Transverse colon (tissue), 4 donors: Measurements from ENCODE around the gene BPNT1. TPM values are rescaled to one million over a fixed set of nuclear protein-coding genes. Genes with fewer than 3 reads are reported as not detected.
A peak's percentile ranks its signal among the peaks of the same experiment; 100 is the strongest.
"Not testable (repeated sequence)": the region's sequence is repeated elsewhere in the genome, so short reads cannot be mapped to it uniquely, and the experiment has no call there.

ENCODE experiments used
- DNase-seq: peaks from one replicate; pipeline ENCODE4 v3.0.0-alpha.2; 2019
- H3K27ac ChIP-seq, 4 donors: fragments of 200-600 bp; sonication (generic); 2 replicates each; pipeline ENCODE4 v1.5.1; 2016 to 2018; ENCODE audit warnings: inconsistent platforms in 4 of 4
- H3K27me3 ChIP-seq: fragments of 200-600 bp; sonication (generic); 2 replicates; pipeline ENCODE4 v1.5.1; 2017; ENCODE audit warnings: inconsistent platforms
- H3K36me3 ChIP-seq, 4 donors: fragments of 200-600 bp; sonication (generic); 2 replicates each; pipeline ENCODE4 v1.5.1; 2017 to 2019; ENCODE audit warnings: inconsistent platforms in 4 of 4
- H3K4me1 ChIP-seq, 4 donors: fragments of 200-600 bp; sonication (generic); 2 replicates each; pipeline ENCODE4 v1.5.1; 2017 to 2020; ENCODE audit warnings: inconsistent platforms in 4 of 4
- H3K4me3 ChIP-seq, 4 donors: fragments of 200-600 bp; sonication (generic); 1 replicate in 1 of 4; 2 replicates in 3 of 4; pipeline versions ENCODE4 v1.5.1 to v1.6.1; 2017 to 2019; ENCODE audit warnings: inconsistent platforms in 4 of 4
- H3K9me3 ChIP-seq, 2 donors: fragments of 200-600 bp; sonication (generic); 2 replicates each; pipeline ENCODE4 v1.5.1; 2017 to 2019; ENCODE audit warnings: inconsistent platforms in 2 of 2
- CTCF ChIP-seq, 5 experiments: fragments of 200-600 bp in 3 of 5; fragments of 450-650 bp in 2 of 5; sonication (generic) in 3 of 5; IDR thresholded peaks; 1 replicate in 2 of 5; 2 replicates in 3 of 5; pipeline ENCODE4 v1.5.1; 2016 to 2017; ENCODE audit warnings: antibody characterized with exemption in 5 of 5, inconsistent platforms in 3 of 5, mild to moderate bottlenecking in 2 of 5, moderate library complexity in 1 of 5
- EP300 ChIP-seq: sonication (generic); formaldehyde crosslinking; IDR thresholded peaks from one replicate; pipeline ENCODE4 v1.6.1; 2017; ENCODE audit warnings: antibody characterized with exemption, low read depth
- POLR2A ChIP-seq: fragments of 450-650 bp; IDR thresholded peaks from one replicate; pipeline ENCODE4 v1.6.1; 2016; ENCODE audit warnings: antibody characterized with exemption, mild to moderate bottlenecking, moderate library complexity
- POLR2AphosphoS5 ChIP-seq, 3 donors: sonication (generic); formaldehyde crosslinking; IDR thresholded peaks; one replicate each; pipeline ENCODE4 v1.6.1; 2016; ENCODE audit warnings: antibody characterized with exemption in 3 of 3
- WGBS, 2 donors: methylation state at CpG; one replicate each; pipeline ENCODE4 v1.1.5; 2018; ENCODE audit warnings: low coverage in 1 of 2; 5-methylcytosine and 5-hydroxymethylcytosine counted together
- in situ Hi-C, 4 donors: fragments of 200-750 bp; cut with MboI; loops; one replicate each; pipeline versions ENCODE4 v1.15.0 to v1.15.1; 2017; ENCODE audit warnings: low sequenced_read_pairs in 3 of 4, low pct_ligation_motif_present in 1 of 4, low pct_unique_long_range_greater_than_20kb in 1 of 4
- intact Hi-C: fragments of 100-400 bp; cut with DNase I; formaldehyde crosslinking; loops from one replicate; pipeline ENCODE4 v1.15.1; 2023; ENCODE audit warnings: low total_unique reads
- total RNA-seq, 4 donors: library from RNA; depleted of rRNA; stranded (reverse); fragments of >200 nt; gene quantifications; one replicate each; pipeline ENCODE4 v1.1.0, GENCODE V29; 2016

BPNT1 gene
- total RNA-seq, 4 donors from 2014 or later: 17.7 to 73.9 (median 45.7) TPM

GRCh38 chr1:220121791-220122530 is 32.4 kb upstream of the BPNT1 start:
- Histone ChIP-seq H3K4me3 (peak overlapping the region in 1 of 4 donors; percentile 14), H3K36me3 (peaks cover 0 to 4% (median 0%) of the 10 kb centered on the region in 4 donors), H3K27me3 (no peaks in the 10 kb centered on the region), H3K9me3 (no peaks in the 10 kb centered on the region), H3K27ac (peak overlapping the region; percentile 81 to 91 (median 85)), H3K4me1 (peaks cover 0 to 56% (median 20%) of the 10 kb centered on the region in 4 donors)
- in situ Hi-C loops (no loop called here), intact Hi-C loops (no loop called here)
- TF ChIP-seq POLR2A (peak; percentile 77), CTCF (IDR thresholded peaks at IDR 0.05) (no peak), POLR2AphosphoS5 (IDR thresholded peaks at IDR 0.05) (peak; percentile 36 to 93 (median 91)), EP300 (no peak)
- WGBS, 2 donors: 55 to 60% methylated on average over 7 to 8 of the region's 8 CpGs
- DNase-seq: peak; percentile 10

GRCh38 chr1:220119043-220119512 is 29.5 kb upstream of the BPNT1 start:
- intact Hi-C loops: no loop called here
- in situ Hi-C loops: no loop called here
- peak overlapping the region; percentile 18 to 82 (median 64) for H3K27ac ChIP-seq
- TF ChIP-seq POLR2AphosphoS5 (IDR thresholded peaks at IDR 0.05): peak; percentile 51 to 79 (median 78)
- TF ChIP-seq EP300: no peak
- TF ChIP-seq POLR2A: peak; percentile 69
- no peaks in the 10 kb centered on the region for H3K27me3 ChIP-seq
- 51 to 55% methylated on average over 6 of the region's 6 CpGs for WGBS, 2 donors
- H3K4me3 ChIP-seq: peak overlapping the region in 3 of 4 donors; percentile 17 to 20 (median 20)
- no peaks in the 10 kb centered on the region for H3K9me3 ChIP-seq
- peaks cover 0 to 45% (median 20%) of the 10 kb centered on the region in 4 donors for H3K4me1 ChIP-seq
- H3K36me3 ChIP-seq: peaks cover 0 to 11% (median 2%) of the 10 kb centered on the region in 4 donors
- no peak for DNase-seq

GRCh38 chr1:220113136-220113695 is 23.6 kb upstream of the BPNT1 start:
- peaks cover 0 to 36% (median 18%) of the 10 kb centered on the region in 4 donors for H3K36me3 ChIP-seq
- WGBS, 2 donors: 73 to 83% methylated on average over 5 of the region's 5 CpGs
- H3K9me3 ChIP-seq: no peaks in the 10 kb centered on the region
- no peak for DNase-seq
- intact Hi-C loops (no loop called here), in situ Hi-C loops (no loop called here)
- H3K27me3 ChIP-seq: no peaks in the 10 kb centered on the region
- no peak overlapping the region for H3K27ac ChIP-seq
- no peak overlapping the region for H3K4me3 ChIP-seq
- H3K4me1 ChIP-seq: no peaks in the 10 kb centered on the region
- TF ChIP-seq POLR2A (no peak), CTCF (IDR thresholded peaks at IDR 0.05) (peak; percentile 47 to 49 (median 48)), EP300 (no peak), POLR2AphosphoS5 (IDR thresholded peaks at IDR 0.05) (no peak)

GRCh38 chr1:220112600-220112999 is 23.0 kb upstream of the BPNT1 start:
- DNase-seq, H3K27me3 ChIP-seq, in situ Hi-C loops, H3K9me3 ChIP-seq, H3K4me1 ChIP-seq, H3K4me3 ChIP-seq, intact Hi-C loops, H3K27ac ChIP-seq: not testable (repeated sequence)
- H3K36me3 ChIP-seq: peaks cover 0 to 41% (median 21%) of the 10 kb centered on the region in 4 donors
- WGBS, 2 donors: 83 to 97% methylated on average over 1 to 4 of the region's 4 CpGs

GRCh38 chr1:220110473-220110872 is 20.9 kb upstream of the BPNT1 start:
- H3K4me3 ChIP-seq, DNase-seq, in situ Hi-C loops, H3K9me3 ChIP-seq, intact Hi-C loops, H3K27ac ChIP-seq, H3K4me1 ChIP-seq, H3K27me3 ChIP-seq: not testable (repeated sequence)
- WGBS, 2 donors: 85 to 88% methylated on average over 5 to 6 of the region's 6 CpGs
- peaks cover 0 to 57% (median 29%) of the 10 kb centered on the region in 4 donors for H3K36me3 ChIP-seq
